COLO668 (cell line): ENCODE measurements around the gene ZNF282.
"Not testable (repeated sequence)": the region's sequence is repeated elsewhere in the genome, so short reads cannot be mapped to it uniquely, and the experiment has no call there.

ENCODE experiments used
- DNase-seq: peaks from one replicate; lab custom pipeline; 2025; ENCODE audit not compliant: unreplicated experiment; lab: John Stamatoyannopoulos, UW

ZNF282 gene

DNA sequence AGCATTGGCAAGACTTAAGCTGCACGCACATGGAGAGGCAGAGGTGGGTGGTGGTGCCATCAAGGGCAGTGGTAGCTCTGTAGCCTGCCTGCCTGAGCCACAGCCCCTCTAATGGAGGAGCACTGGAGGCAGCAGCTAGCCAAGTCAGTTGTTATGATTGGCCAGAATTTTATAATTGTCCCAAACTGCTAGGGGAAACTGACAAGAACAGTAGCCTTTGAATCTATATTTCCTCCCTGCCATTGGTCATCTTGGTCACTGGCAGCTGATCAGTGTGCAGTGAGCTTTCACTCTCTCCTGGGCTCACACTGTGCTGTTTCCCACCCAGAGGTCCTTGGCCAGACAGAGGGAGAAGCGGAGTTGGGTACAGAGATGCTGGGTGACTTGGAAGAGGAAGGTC lies 57.0 kb downstream of the ZNF282 start:
- DNase-seq: no peak

DNA sequence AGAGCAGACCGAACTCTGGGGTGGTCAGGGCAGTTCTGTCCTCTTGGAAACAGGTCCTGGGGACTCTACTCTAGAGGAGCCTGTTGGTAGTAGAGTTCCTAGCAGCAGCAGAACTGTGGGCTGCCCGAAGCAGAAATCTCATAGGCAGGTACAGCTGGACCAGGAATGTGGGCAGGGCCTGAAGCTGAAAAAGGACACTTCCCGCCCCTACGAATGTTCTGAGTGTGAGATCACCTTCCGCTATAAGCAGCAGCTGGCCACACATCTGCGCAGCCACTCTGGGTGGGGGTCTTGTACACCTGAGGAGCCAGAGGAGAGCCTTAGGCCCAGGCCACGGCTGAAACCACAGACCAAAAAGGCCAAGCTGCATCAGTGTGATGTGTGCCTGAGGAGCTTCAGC lies 58.3 kb downstream of the ZNF282 start:
- DNase-seq: no peak

DNA sequence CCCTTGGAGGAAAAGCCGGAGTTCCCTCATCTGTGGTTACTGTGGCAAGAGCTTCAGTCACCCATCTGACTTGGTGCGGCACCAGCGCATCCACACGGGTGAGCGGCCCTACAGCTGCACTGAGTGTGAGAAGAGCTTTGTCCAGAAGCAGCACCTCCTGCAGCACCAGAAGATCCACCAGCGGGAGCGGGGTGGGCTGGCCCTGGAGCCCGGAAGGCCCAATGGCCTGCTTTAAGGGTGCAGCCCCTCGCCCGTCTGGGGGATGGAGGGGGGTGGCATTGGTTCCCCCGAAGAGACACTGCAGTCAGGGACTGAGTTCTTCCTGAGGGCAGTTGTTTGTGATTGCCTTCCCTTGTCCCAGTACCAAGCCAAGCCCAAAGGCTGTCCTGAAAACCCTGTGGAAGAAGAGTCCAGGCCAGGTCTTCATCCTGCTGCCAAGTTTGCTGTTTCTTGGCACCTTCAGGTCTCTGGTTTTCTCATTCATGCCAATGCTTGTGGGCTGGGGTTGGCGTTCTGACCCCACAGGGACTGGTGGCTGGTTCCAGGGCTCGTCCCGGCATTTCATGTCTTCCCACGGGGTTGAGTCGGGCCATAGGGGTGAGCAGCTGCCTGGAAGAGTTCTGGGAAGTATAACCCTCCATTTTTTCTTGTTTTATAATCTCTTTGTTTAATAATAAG lies 59.0 kb downstream of the ZNF282 start:
- no peak for DNase-seq

DNA sequence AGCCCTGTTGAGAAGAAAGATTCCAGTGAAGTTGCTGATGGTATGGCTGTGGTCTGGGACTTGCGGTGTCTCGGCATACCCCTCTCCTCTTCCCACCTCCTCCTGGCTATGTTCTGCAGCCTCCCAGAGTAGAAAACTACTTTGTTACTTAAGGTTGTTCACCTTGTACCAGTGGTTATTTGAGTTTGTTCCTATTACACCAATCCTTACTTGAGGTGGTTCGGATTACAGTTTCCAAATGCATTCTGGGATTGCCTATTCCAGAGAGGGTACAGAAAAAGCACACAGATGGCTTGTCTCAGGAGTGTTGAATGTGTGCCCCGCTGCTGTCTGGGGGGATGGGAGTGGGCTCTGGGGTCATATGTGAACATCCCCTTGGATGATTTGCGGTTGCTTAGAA lies 59.8 kb downstream of the ZNF282 start:
- DNase-seq: no peak

DNA sequence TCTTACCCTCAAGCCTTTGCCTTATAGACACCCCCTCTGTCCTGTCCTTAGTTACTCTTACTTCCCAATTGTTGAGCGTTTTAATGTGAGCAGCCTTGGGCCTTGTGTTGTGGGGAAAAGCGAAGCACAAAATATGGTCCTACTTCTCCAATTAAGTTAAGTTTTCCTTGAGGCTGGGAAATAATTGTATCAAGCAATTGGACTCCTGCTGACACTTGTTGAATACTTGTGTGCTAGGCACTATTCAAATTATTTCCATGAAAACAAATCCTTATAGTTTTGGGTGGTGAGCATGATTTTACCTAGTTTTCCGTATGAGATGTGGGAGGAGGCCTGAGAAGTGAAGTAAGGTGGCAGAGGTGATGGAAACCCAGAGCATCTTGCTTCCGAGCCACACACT lies 61.2 kb downstream of the ZNF282 start:
- no peak for DNase-seq

DNA sequence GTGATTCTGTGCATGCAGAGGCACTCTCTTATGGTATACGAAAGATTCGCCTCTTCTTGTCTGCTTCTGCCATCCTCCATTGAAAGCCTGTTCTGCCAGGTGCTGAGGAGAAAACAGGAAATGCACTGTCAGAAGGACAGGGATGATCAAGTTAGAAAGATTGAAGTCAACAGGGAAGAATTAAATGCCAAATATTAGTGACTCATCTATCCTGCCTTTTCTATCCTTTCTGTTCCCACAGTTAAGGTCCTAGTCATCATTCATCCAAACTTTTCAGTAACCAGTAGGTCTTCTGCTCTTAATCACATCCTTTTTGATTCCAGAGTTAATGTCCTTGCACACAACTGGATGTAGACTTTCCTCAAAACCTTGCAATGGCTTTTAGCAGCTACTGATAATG lies 61.8 kb downstream of the ZNF282 start:
- DNase-seq: no peak

DNA sequence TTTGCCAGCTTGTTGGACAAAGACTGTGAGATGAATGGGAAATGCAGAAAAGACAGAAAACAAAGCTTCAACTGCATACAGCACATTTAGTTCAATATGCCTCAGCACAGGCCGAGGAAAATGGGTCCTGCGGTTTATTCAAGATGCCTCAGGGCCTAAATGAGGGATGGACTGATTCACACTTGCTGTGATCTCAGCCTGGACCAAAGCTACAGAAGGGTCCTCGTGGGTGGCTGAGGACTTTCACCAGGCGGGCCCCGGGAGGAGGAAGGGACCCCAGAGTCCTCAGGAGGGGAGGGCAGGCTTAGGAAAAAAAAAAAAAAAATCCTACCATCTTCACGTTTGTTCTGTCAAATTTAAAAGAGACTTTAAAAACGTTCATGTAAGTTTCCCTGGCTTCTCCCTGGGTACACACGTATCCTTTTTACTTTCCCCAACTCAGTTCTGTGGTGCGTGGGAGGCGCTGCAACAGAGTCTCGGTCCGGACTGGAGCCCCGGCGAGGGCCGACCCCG lies 66.0 kb downstream of the ZNF282 start:
- peak; percentile 17 for DNase-seq

DNA sequence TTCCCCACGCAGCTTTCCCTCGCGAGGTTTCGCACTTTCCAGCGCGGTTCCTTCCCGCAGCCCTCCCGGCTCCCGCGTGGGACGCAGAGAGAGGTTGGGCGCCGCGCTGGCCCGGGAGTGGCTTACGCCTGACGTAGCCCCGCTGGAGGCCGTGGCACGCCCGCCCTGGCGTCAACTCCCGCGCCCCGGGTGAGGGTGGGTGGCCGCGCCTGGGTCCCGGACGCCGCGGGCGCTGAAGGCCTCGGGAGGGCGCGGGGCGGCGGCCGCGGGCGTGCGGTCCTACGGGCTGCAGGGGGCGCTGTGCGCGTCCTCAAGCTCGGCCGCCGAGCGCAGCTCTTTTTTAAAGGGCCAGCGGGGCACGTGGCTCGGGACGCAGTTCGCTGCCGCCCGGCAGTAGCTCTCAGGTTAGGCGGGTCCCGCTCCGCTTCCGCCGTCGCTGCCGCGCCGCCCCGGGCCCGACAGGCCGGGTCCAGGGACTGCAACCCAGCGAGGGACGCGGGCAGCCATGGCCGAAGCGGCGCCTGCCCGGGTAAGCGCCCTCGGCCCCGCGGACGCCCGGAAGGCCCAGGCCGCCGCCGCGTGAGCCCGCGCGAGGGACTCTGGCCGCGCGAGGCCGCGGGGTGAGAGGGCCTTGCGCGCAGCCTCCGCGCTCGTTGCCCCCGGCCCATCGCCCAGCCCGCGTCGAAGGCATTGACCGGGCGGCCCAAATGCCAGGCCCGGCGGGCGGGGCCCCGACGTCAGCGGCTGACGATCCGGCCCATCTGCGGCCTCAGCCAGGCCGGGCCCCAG lies 66.7 kb downstream of the ZNF282 start, which contains the start of gene ZNF783:
TSS of gene ZNF783 (plus strand) at position 368 of the 789 bp plus-strand sequence. CDS start at position 506, 138 bp downstream.
- DNase-seq: peak; percentile 92

DNA sequence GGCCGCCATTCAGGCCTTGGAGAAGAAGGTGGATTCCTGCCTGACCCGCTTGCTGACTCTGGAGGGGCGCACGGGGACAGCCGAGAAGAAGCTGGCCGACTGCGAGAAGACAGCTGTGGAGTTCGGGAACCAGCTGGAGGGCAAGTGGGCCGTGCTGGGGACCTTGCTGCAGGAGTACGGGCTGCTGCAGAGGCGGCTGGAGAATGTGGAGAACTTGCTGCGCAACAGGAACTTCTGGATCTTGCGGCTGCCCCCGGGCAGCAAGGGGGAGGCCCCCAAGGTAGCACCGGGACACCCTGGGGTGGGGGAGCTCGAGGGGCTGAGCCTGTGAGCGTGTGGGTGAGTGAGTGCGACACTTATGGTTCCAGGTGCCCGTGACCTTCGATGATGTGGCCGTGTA lies 71.1 kb downstream of the ZNF282 start:
- DNase-seq: no peak

DNA sequence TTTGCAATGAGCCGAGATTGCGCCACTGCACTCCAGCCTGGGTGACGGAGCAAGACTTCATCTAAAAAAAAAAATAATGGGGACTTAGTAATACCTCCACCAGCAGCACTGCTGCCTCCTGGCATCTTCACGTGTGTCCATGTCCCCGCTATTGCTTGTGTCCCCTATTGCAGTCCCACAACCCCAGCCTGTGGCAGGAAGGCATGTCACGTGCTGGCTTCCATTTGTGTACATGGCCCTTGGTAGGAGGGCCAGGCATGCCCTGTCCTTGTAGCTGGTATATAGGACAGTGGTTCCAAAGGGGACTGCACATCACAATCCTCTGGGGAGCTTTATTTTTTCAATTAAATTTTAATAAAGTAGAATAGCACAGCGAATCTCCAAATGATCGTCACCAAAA lies 72.4 kb downstream of the ZNF282 start:
- DNase-seq: no peak

DNA sequence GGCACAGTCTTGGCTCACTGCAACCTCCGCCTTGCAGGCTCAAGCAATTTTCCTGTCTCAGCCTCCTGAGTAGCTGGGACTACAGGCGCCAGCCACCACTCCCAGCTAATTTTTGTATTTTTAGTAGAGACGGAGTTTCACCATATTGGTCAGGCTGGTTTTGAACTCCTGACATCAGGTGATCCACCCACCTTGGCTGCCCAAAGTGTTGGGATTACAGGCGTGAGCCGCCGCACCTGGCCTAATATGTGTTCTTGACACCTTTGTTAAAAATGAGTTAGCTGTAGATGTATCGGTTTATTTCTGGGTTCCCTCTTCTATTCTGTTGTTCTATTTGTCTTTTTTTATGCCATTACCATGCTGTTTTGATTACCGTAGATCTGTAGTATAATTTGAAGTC lies 79.1 kb downstream of the ZNF282 start:
- DNase-seq: not testable (repeated sequence)
